ENCODE results near the gene C6orf58. TPM values are rescaled to one million over a fixed set of nuclear protein-coding genes. Genes with fewer than 3 reads are reported as not detected.

Gene C6orf58
- total RNA-seq, 1 experiment from 2014 or later: not detected

DNA sequence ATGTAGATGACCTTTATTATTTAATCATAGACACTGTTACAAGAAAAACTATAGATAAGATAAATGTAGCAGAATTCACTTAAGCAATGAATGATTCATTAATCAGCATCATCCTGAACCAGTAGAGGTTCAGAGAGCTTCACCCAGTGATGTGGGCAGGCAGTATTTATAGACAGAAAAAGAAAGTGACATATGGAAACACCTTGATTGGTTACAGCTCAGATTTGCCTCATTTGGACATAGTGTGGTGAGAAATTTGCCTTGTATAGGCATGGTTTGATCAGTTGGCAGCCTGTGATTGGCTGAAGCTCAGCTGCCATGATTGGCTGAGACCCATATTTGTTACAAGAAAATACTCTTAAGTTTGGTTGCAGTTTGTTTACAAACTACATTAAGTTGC, 4.6 kb downstream of the C6orf58 start:
- no peak overlapping the region for H2BK120ac ChIP-seq (ENCODE audit: low read depth, low read length, poor library complexity, severe bottlenecking)

More for the DNA sequence above, 4.6 kb downstream of the C6orf58 start:
- H3K9me3 Mint-ChIP-seq: no peaks in the 10 kb centered on the region
- no peak overlapping the region for H3T11ph ChIP-seq (ENCODE audit: low read length)
- H3K4me2 ChIP-seq (ENCODE audit: insufficient read depth, insufficient read length, low read length): no peak overlapping the region
- H3K79me2 ChIP-seq (ENCODE audit: insufficient read depth, low read length): no peaks in the 10 kb centered on the region
- no peaks in the 10 kb centered on the region for H3K27me3 Mint-ChIP-seq (ENCODE audit: low read depth)
- peaks cover 5 to 6% of the 10 kb centered on the region in 2 experiments for H3K4me1 Mint-ChIP-seq
- H3K23me2 ChIP-seq (ENCODE audit: insufficient read length, low read depth, low read length, poor library complexity, severe bottlenecking): no peaks in the 10 kb centered on the region
- no peak overlapping the region for H3K14ac ChIP-seq (ENCODE audit: insufficient read depth, low read length)
- no peak overlapping the region for H3K4ac ChIP-seq (ENCODE audit: low read depth, low read length)
- H3K79me1 ChIP-seq (ENCODE audit: insufficient read depth, low read depth, low read length, poor library complexity, severe bottlenecking): no peaks in the 10 kb centered on the region
- H2AK5ac ChIP-seq (ENCODE audit: insufficient read length, low read length): no peak overlapping the region
- no peaks in the 10 kb centered on the region for H4K20me1 ChIP-seq (ENCODE audit: control insufficient read depth, insufficient read depth, insufficient read length)
- H2BK5ac ChIP-seq (ENCODE audit: insufficient read length, low read length): no peak overlapping the region
- no peaks in the 10 kb centered on the region for H3K27me3 ChIP-seq (ENCODE audit: insufficient read depth, low read length)
- no peaks in the 10 kb centered on the region for H3K4me1 ChIP-seq (ENCODE audit: insufficient read depth, low read length)
- H3K27ac ChIP-seq (ENCODE audit: insufficient read length, low read depth, low read length): no peak overlapping the region
- no peak overlapping the region for H4K5ac ChIP-seq (ENCODE audit: insufficient read length, low read depth, low read length)
- DNase-seq: no peak
- no peak overlapping the region for H4K91ac ChIP-seq (ENCODE audit: insufficient read length, low read depth, low read length)
- H3K36me3 Mint-ChIP-seq (ENCODE audit: insufficient read depth in 1 of 3, low read depth in 3 of 3): no peaks in the 10 kb centered on the region
- no peak overlapping the region for H3K18ac ChIP-seq (ENCODE audit: insufficient read length, low read depth, low read length)
- TF ChIP-seq, protein P1, sequence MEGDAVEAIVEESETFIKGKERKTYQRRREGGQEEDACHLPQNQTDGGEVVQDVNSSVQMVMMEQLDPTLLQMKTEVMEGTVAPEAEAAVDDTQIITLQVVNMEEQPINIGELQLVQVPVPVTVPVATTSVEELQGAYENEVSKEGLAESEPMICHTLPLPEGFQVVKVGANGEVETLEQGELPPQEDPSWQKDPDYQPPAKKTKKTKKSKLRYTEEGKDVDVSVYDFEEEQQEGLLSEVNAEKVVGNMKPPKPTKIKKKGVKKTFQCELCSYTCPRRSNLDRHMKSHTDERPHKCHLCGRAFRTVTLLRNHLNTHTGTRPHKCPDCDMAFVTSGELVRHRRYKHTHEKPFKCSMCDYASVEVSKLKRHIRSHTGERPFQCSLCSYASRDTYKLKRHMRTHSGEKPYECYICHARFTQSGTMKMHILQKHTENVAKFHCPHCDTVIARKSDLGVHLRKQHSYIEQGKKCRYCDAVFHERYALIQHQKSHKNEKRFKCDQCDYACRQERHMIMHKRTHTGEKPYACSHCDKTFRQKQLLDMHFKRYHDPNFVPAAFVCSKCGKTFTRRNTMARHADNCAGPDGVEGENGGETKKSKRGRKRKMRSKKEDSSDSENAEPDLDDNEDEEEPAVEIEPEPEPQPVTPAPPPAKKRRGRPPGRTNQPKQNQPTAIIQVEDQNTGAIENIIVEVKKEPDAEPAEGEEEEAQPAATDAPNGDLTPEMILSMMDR (conservative IDR thresholded peaks at IDR 0.05): no peak
- H3K56ac ChIP-seq (ENCODE audit: insufficient read length, low read depth, low read length): no peak overlapping the region
- no peak overlapping the region for H2BK20ac ChIP-seq (ENCODE audit: low read depth, low read length, poor library complexity, severe bottlenecking)
- H3K9ac ChIP-seq (ENCODE audit: extremely low read depth, insufficient read length, low read length): no peak overlapping the region
- H2BK15ac ChIP-seq (ENCODE audit: low read depth, low read length): no peak overlapping the region
- no peak overlapping the region for H4K8ac ChIP-seq (replicated peaks; ENCODE audit: insufficient read length, low read depth, low read length)
- H3K4me3 Mint-ChIP-seq: no peak overlapping the region
- H2BK12ac ChIP-seq (ENCODE audit: insufficient read length, low read depth, low read length): no peak overlapping the region
- H3K27ac Mint-ChIP-seq: no peak overlapping the region
- no peak overlapping the region for H2AFZ ChIP-seq (ENCODE audit: low read length)
- H3K9me3 ChIP-seq (ENCODE audit: control insufficient read depth, low read depth, low read length): no peaks in the 10 kb centered on the region
- H3K23ac ChIP-seq (ENCODE audit: insufficient read length, low read depth, low read length): no peak overlapping the region

All from H9 (cell line).